Panc1 (cell line): ENCODE results near the gene MINK1. TPM values are rescaled to one million over a fixed set of nuclear protein-coding genes. Genes with fewer than 3 reads are reported as not detected.

ENCODE experiments used
- ATAC-seq: fragments of 200-7000 bp; cut with Tn5 transposase; 2 replicates; pipeline ENCODE4 v1.9.1; 2020; ENCODE audit warnings: mild to moderate bottlenecking, moderate library complexity
- BruUV-seq: library from RNA; stranded (reverse); fragments of 400-500 nt; replicated peaks from 2 replicates; lab custom pipeline; 2021; lab: Mats Ljungman, UMichigan
- CTCF ChIA-PET: fragments of 300-600 bp; sonication (Branson Sonifier 250); formaldehyde crosslinking; loops from one replicate; lab custom pipeline; 2022; ENCODE audit warnings: antibody characterized with exemption; lab: Charles Lee
- POLR2A ChIA-PET: fragments of 300-600 bp; sonication (Branson Sonifier 250); formaldehyde crosslinking; loops from one replicate; lab custom pipeline; 2022; ENCODE audit warnings: antibody characterized with exemption; lab: Charles Lee
- DNase-seq: peaks from one replicate; pipeline ENCODE4 v3.0.0-alpha.2; 2010; ENCODE audit warnings: low read depth, low spot score
- H3K27ac ChIP-seq: 2 replicates; pipeline ENCODE4 v1.5.1; 2011; ENCODE audit warnings: mild to moderate bottlenecking, low read length, inconsistent platforms
- H3K27me3 ChIP-seq: fragments of 200-500 bp; sonication (Bioruptor generic); 2 replicates; pipeline ENCODE4 v1.6.0; 2014; ENCODE audit warnings: low read length, inconsistent platforms; ENCODE audit not compliant: control insufficient read depth, insufficient read depth
- H3K36me3 ChIP-seq: fragments of 200-500 bp; sonication (Bioruptor generic); 2 replicates; pipeline ENCODE4 v1.5.1; 2014; ENCODE audit warnings: inconsistent platforms, mild to moderate bottlenecking, low read length, moderate library complexity; ENCODE audit not compliant: control insufficient read depth, insufficient read depth
- H3K4me1 ChIP-seq: 2 replicates; pipeline ENCODE4 v1.5.1; 2011; ENCODE audit warnings: inconsistent platforms, mild to moderate bottlenecking, low read length, moderate library complexity; ENCODE audit not compliant: control insufficient read depth, insufficient read depth
- H3K4me3 ChIP-seq, 2 experiments: 2 replicates each; pipeline ENCODE4 v1.5.1; 2011 to 2012; ENCODE audit warnings: low read depth in 2 of 2, low read length in 2 of 2, mild to moderate bottlenecking in 2 of 2, inconsistent platforms in 1 of 2, moderate library complexity in 1 of 2
- H3K9me3 ChIP-seq: fragments of 200-500 bp; sonication (Bioruptor generic); 2 replicates; pipeline ENCODE4 v1.5.1; 2014; ENCODE audit warnings: low read depth, mild to moderate bottlenecking, inconsistent platforms, low read length, moderate library complexity; ENCODE audit not compliant: control insufficient read depth, insufficient read depth
- POLR2AphosphoS5 ChIP-seq: IDR thresholded peaks from 2 replicates; pipeline ENCODE4 v1.6.1; 2012; ENCODE audit warnings: mild to moderate bottlenecking, low read depth, low read length, moderate library complexity
- SIN3A ChIP-seq: IDR thresholded peaks from 2 replicates; pipeline ENCODE4 v1.6.1; 2012; ENCODE audit warnings: low read depth, mild to moderate bottlenecking, low read length, moderate library complexity, borderline replicate concordance; ENCODE audit not compliant: insufficient read depth
- TCF7L2 ChIP-seq: IDR thresholded peaks from 2 replicates; pipeline ENCODE4 v1.6.1; 2011; ENCODE audit warnings: mild to moderate bottlenecking, low read depth, low read length, inconsistent platforms
- in situ Hi-C: cut with HindIII; loops from 2 replicates; pipeline ENCODE4 v1.10.0; 2016; ENCODE audit warnings: low sequenced_read_pairs, low pct_unique_long_range_greater_than_20kb
- intact Hi-C: fragments of 100-400 bp; cut with micrococcal nuclease; formaldehyde crosslinking; loops from one replicate; pipeline ENCODE4 v1.10.0; 2022; ENCODE audit not compliant: unreplicated experiment
- total RNA-seq: library from RNA; stranded (reverse); gene quantifications from one replicate; pipeline ENCODE4 v1.2.1, GENCODE V29; 2021; ENCODE audit not compliant: unreplicated experiment
- TF ChIP-seq, protein P1 (sequence below), 2 experiments: IDR thresholded peaks; 2 replicates each; pipeline ENCODE4 v1.6.1; 2011 to 2012; ENCODE audit warnings: low read depth in 2 of 2, control low read depth in 1 of 2, low read length in 1 of 2, mild to moderate bottlenecking in 1 of 2, moderate library complexity in 1 of 2; ENCODE audit not compliant: insufficient read depth in 1 of 2
- TF ChIP-seq, protein P2 (sequence below): fragments of 450-650 bp; IDR thresholded peaks from 2 replicates; pipeline ENCODE4 v1.5.1; 2017; ENCODE audit warnings: mild to moderate bottlenecking

MINK1 gene
- total RNA-seq, 1 experiment from 2014 or later, result 78.2 TPM

GRCh38 chr17:4886830-4887229 is 53.7 kb downstream of the MINK1 start:
- H3K27ac ChIP-seq, result no peak overlapping the region
- POLR2A ChIA-PET, result no interaction called here
- H3K9me3 ChIP-seq, result no peaks in the 10 kb centered on the region
- CTCF ChIA-PET, result no interaction called here
- in situ Hi-C loops (no loop called here), intact Hi-C loops (no loop called here)
- no peaks in the 10 kb centered on the region for H3K4me1 ChIP-seq
- DNase-seq (no peak), ATAC-seq (no peak)
- H3K36me3 ChIP-seq, result peaks cover 9% of the 10 kb centered on the region
- BruUV-seq, result no TSS peak
- TF ChIP-seq TCF7L2 (no peak), POLR2AphosphoS5 (no peak), SIN3A (no peak)
- TF ChIP-seq, protein P1, sequence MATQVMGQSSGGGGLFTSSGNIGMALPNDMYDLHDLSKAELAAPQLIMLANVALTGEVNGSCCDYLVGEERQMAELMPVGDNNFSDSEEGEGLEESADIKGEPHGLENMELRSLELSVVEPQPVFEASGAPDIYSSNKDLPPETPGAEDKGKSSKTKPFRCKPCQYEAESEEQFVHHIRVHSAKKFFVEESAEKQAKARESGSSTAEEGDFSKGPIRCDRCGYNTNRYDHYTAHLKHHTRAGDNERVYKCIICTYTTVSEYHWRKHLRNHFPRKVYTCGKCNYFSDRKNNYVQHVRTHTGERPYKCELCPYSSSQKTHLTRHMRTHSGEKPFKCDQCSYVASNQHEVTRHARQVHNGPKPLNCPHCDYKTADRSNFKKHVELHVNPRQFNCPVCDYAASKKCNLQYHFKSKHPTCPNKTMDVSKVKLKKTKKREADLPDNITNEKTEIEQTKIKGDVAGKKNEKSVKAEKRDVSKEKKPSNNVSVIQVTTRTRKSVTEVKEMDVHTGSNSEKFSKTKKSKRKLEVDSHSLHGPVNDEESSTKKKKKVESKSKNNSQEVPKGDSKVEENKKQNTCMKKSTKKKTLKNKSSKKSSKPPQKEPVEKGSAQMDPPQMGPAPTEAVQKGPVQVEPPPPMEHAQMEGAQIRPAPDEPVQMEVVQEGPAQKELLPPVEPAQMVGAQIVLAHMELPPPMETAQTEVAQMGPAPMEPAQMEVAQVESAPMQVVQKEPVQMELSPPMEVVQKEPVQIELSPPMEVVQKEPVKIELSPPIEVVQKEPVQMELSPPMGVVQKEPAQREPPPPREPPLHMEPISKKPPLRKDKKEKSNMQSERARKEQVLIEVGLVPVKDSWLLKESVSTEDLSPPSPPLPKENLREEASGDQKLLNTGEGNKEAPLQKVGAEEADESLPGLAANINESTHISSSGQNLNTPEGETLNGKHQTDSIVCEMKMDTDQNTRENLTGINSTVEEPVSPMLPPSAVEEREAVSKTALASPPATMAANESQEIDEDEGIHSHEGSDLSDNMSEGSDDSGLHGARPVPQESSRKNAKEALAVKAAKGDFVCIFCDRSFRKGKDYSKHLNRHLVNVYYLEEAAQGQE (IDR thresholded peaks at IDR 0.05; ENCODE audit: insufficient read depth in 1 of 2, low read depth in 2 of 2, low read length in 1 of 2), result no peak
- TF ChIP-seq, protein P2, sequence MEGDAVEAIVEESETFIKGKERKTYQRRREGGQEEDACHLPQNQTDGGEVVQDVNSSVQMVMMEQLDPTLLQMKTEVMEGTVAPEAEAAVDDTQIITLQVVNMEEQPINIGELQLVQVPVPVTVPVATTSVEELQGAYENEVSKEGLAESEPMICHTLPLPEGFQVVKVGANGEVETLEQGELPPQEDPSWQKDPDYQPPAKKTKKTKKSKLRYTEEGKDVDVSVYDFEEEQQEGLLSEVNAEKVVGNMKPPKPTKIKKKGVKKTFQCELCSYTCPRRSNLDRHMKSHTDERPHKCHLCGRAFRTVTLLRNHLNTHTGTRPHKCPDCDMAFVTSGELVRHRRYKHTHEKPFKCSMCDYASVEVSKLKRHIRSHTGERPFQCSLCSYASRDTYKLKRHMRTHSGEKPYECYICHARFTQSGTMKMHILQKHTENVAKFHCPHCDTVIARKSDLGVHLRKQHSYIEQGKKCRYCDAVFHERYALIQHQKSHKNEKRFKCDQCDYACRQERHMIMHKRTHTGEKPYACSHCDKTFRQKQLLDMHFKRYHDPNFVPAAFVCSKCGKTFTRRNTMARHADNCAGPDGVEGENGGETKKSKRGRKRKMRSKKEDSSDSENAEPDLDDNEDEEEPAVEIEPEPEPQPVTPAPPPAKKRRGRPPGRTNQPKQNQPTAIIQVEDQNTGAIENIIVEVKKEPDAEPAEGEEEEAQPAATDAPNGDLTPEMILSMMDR, result no peak
- no peak overlapping the region for H3K4me3 ChIP-seq
- no peaks in the 10 kb centered on the region for H3K27me3 ChIP-seq

DNA sequence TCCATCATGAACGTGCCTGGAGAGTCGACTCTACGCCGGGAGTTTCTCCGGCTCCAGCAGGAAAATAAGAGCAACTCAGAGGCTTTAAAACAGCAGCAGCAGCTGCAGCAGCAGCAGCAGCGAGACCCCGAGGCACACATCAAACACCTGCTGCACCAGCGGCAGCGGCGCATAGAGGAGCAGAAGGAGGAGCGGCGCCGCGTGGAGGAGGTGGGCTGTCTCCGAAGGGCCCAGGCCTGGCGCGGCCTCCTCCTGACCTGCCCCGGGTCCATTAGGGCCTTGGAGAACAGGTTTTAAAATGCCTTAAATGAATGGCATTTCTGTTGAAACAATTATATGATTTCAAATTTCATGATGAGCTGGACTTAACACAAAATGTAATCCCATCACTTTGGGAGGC is 54.4 kb downstream of the MINK1 start:
- ChIA-PET CTCF (interaction anchor here (0.6 kb wide), 1 partner anchor 202 kb away, joined by 3 read pairs; no protein-coding TSS in a partner anchor), POLR2A (no interaction called here)
- no peak overlapping the region for H3K27ac ChIP-seq
- intact Hi-C loops (no loop called here), in situ Hi-C loops (no loop called here)
- H3K9me3 ChIP-seq, result no peaks in the 10 kb centered on the region
- H3K36me3 ChIP-seq, result peaks cover 6% of the 10 kb centered on the region; the same call in 1 of the 2 replicates
- H3K27me3 ChIP-seq, result no peaks in the 10 kb centered on the region
- ATAC-seq (no peak), DNase-seq (no peak)
- TF ChIP-seq TCF7L2 (no peak), POLR2AphosphoS5 (no peak), SIN3A (no peak)
- TF ChIP-seq, protein P2, result no peak
- TF ChIP-seq, protein P1 (IDR thresholded peaks at IDR 0.05; ENCODE audit: insufficient read depth in 1 of 2, low read depth in 2 of 2, low read length in 1 of 2), result no peak
- H3K4me3 ChIP-seq, result no peak overlapping the region
- no TSS peak for BruUV-seq
- no peaks in the 10 kb centered on the region for H3K4me1 ChIP-seq
